Bronchial epithelial cell (primary cell): ENCODE data around the gene BRINP1. TPM values are rescaled to one million over a fixed set of nuclear protein-coding genes. Genes with fewer than 3 reads are reported as not detected.

ENCODE experiments used
- DNase-seq: peaks from one replicate; pipeline ENCODE4 v3.0.0-alpha.2; 2010; ENCODE audit warnings: low read depth
- FAIRE-seq: peaks from 2 replicates; lab custom pipeline; 2011; peaks lifted over from hg19 to GRCh38; lab: Jason Lieb, UNC
- H3K27me3 ChIP-seq: 2 replicates; pipeline ENCODE4 v1.5.1; 2011; ENCODE audit warnings: low read length; ENCODE audit not compliant: control insufficient read depth, insufficient read depth
- H3K36me3 ChIP-seq: 2 replicates; pipeline ENCODE4 v1.5.1; 2011; ENCODE audit warnings: low read length; ENCODE audit not compliant: control insufficient read depth, insufficient read depth
- H3K4me3 ChIP-seq: 2 replicates; pipeline ENCODE4 v1.5.1; 2011; ENCODE audit warnings: mild to moderate bottlenecking, low read depth, low read length, control low read depth
- total RNA-seq: library from RNA; depleted of rRNA; stranded (reverse); fragments of >200 nt; gene quantifications from 2 replicates; pipeline ENCODE4 v1.2.1, GENCODE V29; 2014
- TF ChIP-seq, protein P1 (sequence below): IDR thresholded peaks from 2 replicates; pipeline ENCODE4 v1.5.1; 2011; ENCODE audit warnings: mild to moderate bottlenecking, moderate library complexity, low read length, control low read depth, inconsistent platforms; ENCODE audit not compliant: insufficient read depth, severe bottlenecking

The BRINP1 gene
- total RNA-seq, 1 donor from 2014 or later, result 1.6 TPM

DNA sequence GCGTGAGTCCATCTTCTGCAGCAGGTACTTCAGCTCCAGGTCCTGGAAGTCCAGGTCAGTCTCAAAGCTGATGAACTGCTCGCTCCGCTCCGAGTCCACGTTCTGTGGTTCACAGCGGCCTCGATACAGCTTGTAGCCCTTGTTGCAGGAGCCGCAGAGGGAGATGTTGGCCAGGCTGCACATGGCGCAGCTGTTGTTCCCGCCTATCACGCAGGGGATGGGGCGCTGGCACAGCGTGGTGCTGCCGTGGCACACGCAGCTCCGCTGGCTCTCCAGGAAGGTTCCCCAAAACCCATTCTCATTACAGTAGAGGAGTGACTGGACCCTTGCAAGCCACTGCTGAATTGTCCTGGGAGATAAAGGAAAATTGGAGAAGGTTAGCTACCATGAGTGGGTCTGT is 201.4 kb downstream of the BRINP1 start:
- DNase-seq, result no peak
- Histone ChIP-seq H3K4me3 (no peak overlapping the region), H3K27me3 (no peaks in the 10 kb centered on the region), H3K36me3 (no peaks in the 10 kb centered on the region)
- TF ChIP-seq, protein P1, sequence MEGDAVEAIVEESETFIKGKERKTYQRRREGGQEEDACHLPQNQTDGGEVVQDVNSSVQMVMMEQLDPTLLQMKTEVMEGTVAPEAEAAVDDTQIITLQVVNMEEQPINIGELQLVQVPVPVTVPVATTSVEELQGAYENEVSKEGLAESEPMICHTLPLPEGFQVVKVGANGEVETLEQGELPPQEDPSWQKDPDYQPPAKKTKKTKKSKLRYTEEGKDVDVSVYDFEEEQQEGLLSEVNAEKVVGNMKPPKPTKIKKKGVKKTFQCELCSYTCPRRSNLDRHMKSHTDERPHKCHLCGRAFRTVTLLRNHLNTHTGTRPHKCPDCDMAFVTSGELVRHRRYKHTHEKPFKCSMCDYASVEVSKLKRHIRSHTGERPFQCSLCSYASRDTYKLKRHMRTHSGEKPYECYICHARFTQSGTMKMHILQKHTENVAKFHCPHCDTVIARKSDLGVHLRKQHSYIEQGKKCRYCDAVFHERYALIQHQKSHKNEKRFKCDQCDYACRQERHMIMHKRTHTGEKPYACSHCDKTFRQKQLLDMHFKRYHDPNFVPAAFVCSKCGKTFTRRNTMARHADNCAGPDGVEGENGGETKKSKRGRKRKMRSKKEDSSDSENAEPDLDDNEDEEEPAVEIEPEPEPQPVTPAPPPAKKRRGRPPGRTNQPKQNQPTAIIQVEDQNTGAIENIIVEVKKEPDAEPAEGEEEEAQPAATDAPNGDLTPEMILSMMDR, result no peak
- no peak for FAIRE-seq

DNA sequence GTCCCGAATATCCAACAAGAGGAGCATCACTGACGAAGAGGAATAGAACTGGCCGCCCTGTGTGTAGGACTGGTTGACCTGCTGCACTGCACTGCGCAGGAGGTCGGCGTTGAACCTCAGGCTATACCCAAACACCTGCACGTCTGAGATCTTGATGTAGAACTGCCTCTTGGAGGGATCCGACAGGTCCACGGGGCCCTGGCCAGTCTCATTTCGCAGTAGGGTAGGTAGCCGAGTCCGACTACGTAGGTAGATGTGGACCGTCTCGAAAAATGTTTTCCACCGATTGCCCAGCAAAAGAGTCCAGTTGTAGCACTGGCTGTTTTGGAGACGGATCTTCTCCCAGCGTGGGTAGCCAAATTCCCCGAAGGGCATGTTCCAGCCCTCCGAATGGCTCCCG is 202.0 kb downstream of the BRINP1 start:
- FAIRE-seq (no peak), DNase-seq (no peak)
- Histone ChIP-seq H3K36me3 (no peaks in the 10 kb centered on the region), H3K4me3 (no peak overlapping the region), H3K27me3 (no peaks in the 10 kb centered on the region)
- TF ChIP-seq, protein P1, result no peak

DNA sequence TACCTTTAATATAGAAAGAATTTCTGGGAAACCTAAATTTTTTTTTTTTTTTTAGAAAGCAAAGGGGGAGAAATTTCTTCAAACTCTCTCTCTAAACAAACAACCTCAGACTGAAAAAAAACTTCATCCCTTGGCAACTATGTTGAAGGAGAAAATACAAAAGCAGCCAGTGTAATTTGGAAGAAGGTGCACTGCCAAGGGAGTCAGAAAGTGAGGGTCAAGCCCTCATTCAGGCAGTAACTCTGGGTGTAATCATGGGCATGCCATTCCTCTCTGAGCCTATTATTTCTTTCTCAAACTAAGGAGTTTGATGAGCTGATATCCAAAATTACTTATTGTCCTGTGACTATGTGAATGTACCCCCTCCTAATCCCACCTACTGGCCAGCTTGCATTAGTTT is 203.1 kb downstream of the BRINP1 start:
- TF ChIP-seq, protein P1, result no peak
- no peak overlapping the region for H3K4me3 ChIP-seq
- FAIRE-seq (no peak), DNase-seq (no peak)
- no peaks in the 10 kb centered on the region for H3K36me3 ChIP-seq
- no peaks in the 10 kb centered on the region for H3K27me3 ChIP-seq

DNA sequence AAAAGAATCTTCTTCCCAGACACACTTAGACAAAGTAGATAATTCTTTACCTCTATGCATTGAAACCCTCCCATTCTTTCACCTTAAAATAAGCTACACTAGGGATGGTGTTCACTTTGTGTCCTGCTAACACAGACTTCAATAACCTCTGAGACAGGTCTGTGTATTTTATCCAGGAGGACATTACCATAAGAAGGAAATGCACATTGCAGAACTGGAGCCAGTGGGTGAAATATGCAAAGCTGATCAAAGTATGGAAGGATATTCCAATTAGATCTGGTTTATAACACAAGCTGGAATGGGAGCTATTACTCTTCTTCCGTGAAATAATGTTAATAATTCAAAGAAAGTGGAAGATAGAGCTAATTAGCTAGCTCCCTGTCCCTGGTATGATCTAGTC is 204.1 kb downstream of the BRINP1 start:
- DNase-seq, result no peak
- Histone ChIP-seq H3K4me3 (no peak overlapping the region), H3K27me3 (no peaks in the 10 kb centered on the region), H3K36me3 (no peaks in the 10 kb centered on the region)
- TF ChIP-seq, protein P1, result no peak
- no peak for FAIRE-seq

DNA sequence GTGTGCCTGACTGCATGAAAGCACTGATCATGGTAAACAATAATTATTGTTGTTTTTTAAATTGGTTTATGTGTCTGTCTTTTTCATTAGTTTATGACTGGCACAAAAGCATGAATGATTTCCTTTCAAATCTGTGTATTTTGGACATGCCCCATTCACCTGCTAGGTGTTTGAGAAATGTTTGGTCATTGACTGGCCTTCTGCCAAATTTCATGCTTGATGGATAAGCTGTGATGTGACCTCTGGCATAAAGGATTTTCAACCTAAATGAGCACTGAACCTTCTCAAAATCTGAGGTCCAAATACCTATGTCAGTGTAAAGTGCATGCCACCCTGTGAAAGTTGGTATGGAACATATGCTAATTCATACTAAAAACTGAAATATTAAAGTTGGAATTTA is 204.5 kb downstream of the BRINP1 start:
- no peak for FAIRE-seq

DNA sequence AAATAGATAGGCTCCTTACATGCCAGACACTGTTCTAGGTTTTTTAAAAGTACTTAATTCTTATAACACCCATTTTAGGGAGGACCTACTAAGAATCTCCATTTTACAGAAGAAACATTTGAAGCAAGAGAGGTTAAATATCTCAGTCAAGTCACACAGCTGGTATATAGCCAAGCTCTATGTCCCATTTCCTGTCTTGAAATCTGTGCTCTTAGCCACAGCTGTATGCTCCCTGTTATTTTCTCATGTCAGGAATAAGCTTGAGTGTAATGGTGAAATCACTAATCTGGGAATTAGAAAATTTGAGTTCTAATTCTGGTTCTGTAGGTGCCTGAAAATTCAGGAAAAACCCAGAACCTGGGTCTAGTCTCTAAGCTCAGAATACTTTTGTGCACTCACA is 208.7 kb downstream of the BRINP1 start:
- FAIRE-seq (no peak), DNase-seq (no peak)
- Histone ChIP-seq H3K27me3 (no peaks in the 10 kb centered on the region), H3K4me3 (no peak overlapping the region), H3K36me3 (no peaks in the 10 kb centered on the region)
- TF ChIP-seq, protein P1, result no peak

More for the DNA sequence above, 204.5 kb downstream of the BRINP1 start:
- Histone ChIP-seq H3K27me3 (no peaks in the 10 kb centered on the region), H3K36me3 (no peaks in the 10 kb centered on the region), H3K4me3 (no peak overlapping the region)
- no peak for DNase-seq
- TF ChIP-seq, protein P1, result no peak
